Globus pallidus (tissue), 1 donor: ENCODE data around the gene MEGF8.

ENCODE experiments used
- DNase-seq: peaks from one replicate; pipeline ENCODE4 v3.0.0-alpha.2; 2015; ENCODE audit warnings: low spot score

Gene MEGF8

GRCh38 chr19:42325308-42325895 lies at the start of gene MEGF8:
Gene MEGF8 (plus strand): TSS chr19:42325635. CDS start chr19:42326244, 609 bp downstream.
- DNase-seq = peak; percentile 99

- no peak for DNase-seq
Observed at GRCh38 chr19:42276284-42276683, 49.2 kb upstream of the MEGF8 start.

- no peak for DNase-seq
Observed at GRCh38 chr19:42276821-42277220, 48.6 kb upstream of the MEGF8 start.

- DNase-seq = no peak
Observed at GRCh38 chr19:42277821-42278451, 47.5 kb upstream of the MEGF8 start.

- peak; percentile 21 for DNase-seq
Observed at GRCh38 chr19:42278452-42279154, 46.8 kb upstream of the MEGF8 start.

GRCh38 chr19:42279155-42279901 lies 46.1 kb upstream of the MEGF8 start:
- no peak for DNase-seq

- peak; percentile 95 for DNase-seq
Observed at GRCh38 chr19:42279902-42280814, 45.3 kb upstream of the MEGF8 start.

- no peak for DNase-seq
Observed at GRCh38 chr19:42280815-42281145, 44.7 kb upstream of the MEGF8 start.

- DNase-seq = peak; percentile 84
Observed at GRCh38 chr19:42281146-42281826, 44.1 kb upstream of the MEGF8 start.

- DNase-seq = peak; percentile 44
Observed at GRCh38 chr19:42281827-42282762, 43.3 kb upstream of the MEGF8 start.

- DNase-seq = no peak
Observed at GRCh38 chr19:42282819-42283187, 42.6 kb upstream of the MEGF8 start.

- DNase-seq = peak; percentile 95
Observed at GRCh38 chr19:42283188-42284065, 42.0 kb upstream of the MEGF8 start.

- peak; percentile 82 for DNase-seq
Observed at GRCh38 chr19:42284066-42284501, 41.4 kb upstream of the MEGF8 start.

- DNase-seq = peak; percentile 33
Observed at GRCh38 chr19:42284591-42285341, 40.7 kb upstream of the MEGF8 start.

- no peak for DNase-seq
Observed at GRCh38 chr19:42285541-42285941, 39.9 kb upstream of the MEGF8 start.

- DNase-seq = no peak
Observed at GRCh38 chr19:42285988-42286348, 39.5 kb upstream of the MEGF8 start.

- peak; percentile 12 for DNase-seq
Observed at GRCh38 chr19:42286349-42287016, 39.0 kb upstream of the MEGF8 start.
